Activated B cell treated with CpG ODN at 0.5 μM for 24 hours (primary cell): Measurements from ENCODE around the gene SEPTIN3. TPM values are rescaled to one million over a fixed set of nuclear protein-coding genes. Genes with fewer than 3 reads are reported as not detected.
A peak's percentile ranks its signal among the peaks of the same experiment; 100 is the strongest.

Experiments
- ATAC-seq: fragments of 200-7000 bp; cut with Tn5 transposase; one replicate; pipeline ENCODE4 v1.10.0; 2021; ENCODE audit warnings: low read depth, mild to moderate bottlenecking, moderate library complexity
- CTCF ChIA-PET: fragments of 350-600 bp; sonication (Branson Sonifier 250); formaldehyde crosslinking; loops from one replicate; lab custom pipeline; 2021; ENCODE audit warnings: antibody characterized with exemption; lab: Charles Lee
- POLR2A ChIA-PET: fragments of 350-600 bp; sonication (Branson Sonifier 250); formaldehyde crosslinking; loops from one replicate; lab custom pipeline; 2021; ENCODE audit warnings: antibody characterized with exemption; lab: Charles Lee
- DNase-seq: peaks from one replicate; pipeline ENCODE4 v3.0.0; 2022
- H3K27ac Mint-ChIP-seq: one replicate; pipeline ENCODE4 v1.8.0; 2020; ENCODE audit warnings: mixed read lengths
- H3K27me3 Mint-ChIP-seq: one replicate; pipeline ENCODE4 v1.8.0; 2021; ENCODE audit warnings: mixed read lengths
- H3K36me3 Mint-ChIP-seq: one replicate; pipeline ENCODE4 v1.8.0; 2021; ENCODE audit warnings: low read depth, mixed read lengths
- H3K4me1 Mint-ChIP-seq: one replicate; pipeline ENCODE4 v1.8.0; 2021; ENCODE audit warnings: mixed read lengths
- H3K4me3 Mint-ChIP-seq: one replicate; pipeline ENCODE4 v1.8.0; 2020; ENCODE audit warnings: mild to moderate bottlenecking, mixed read lengths
- H3K9me3 Mint-ChIP-seq: one replicate; pipeline ENCODE4 v1.8.0; 2020; ENCODE audit warnings: mixed read lengths
- CTCF ChIP-seq: fragments of 200-600 bp; IDR thresholded peaks from one replicate; pipeline ENCODE4 v1.8.0; 2022; ENCODE audit warnings: antibody characterized with exemption, mild to moderate bottlenecking
- intact Hi-C: fragments of 100-400 bp; cut with micrococcal nuclease; formaldehyde crosslinking; loops from one replicate; pipeline ENCODE4 v1.15.1; 2024
- total RNA-seq: library from RNA; stranded (reverse); gene quantifications from 2 replicates; pipeline ENCODE4 v1.2.3, GENCODE V29; 2022

The SEPTIN3 gene
- total RNA-seq, 1 donor from 2014 or later = 0.49 TPM

GRCh38 chr22:41996826-41997225, 27.6 kb downstream of the SEPTIN3 start:
- peaks cover 2% of the 10 kb centered on the region for H3K27me3 Mint-ChIP-seq
- no peak for TF ChIP-seq CTCF
- DNase-seq = no peak
- POLR2A ChIA-PET = interaction anchor here (1.2 kb wide), 1 partner anchor 83 kb away, joined by 3 read pairs; the partner anchor contains the start of gene SMDT1
- no peak overlapping the region for H3K4me3 Mint-ChIP-seq
- no peak overlapping the region for H3K27ac Mint-ChIP-seq
- CTCF ChIA-PET = no interaction called here
- intact Hi-C loops = loop anchor here (5.0 kb wide), 2 partner anchors 35 to 40 kb away; no protein-coding TSS in a partner anchor
- ATAC-seq = no peak
- peaks cover 15% of the 10 kb centered on the region for H3K36me3 Mint-ChIP-seq
- H3K4me1 Mint-ChIP-seq = peaks cover 22% of the 10 kb centered on the region
- no peaks in the 10 kb centered on the region for H3K9me3 Mint-ChIP-seq

- no peaks in the 10 kb centered on the region for H3K27me3 Mint-ChIP-seq
- peak within 1 kb of the TSS; percentile 98 for H3K27ac Mint-ChIP-seq
- POLR2A ChIA-PET = interaction anchor here (0.6 to 2.6 kb wide), 30 partner anchors 9 to 1016 kb away, joined by 3 to 38 read pairs (median 4); partner anchors contain the start of genes CCDC134, NAGA, NDUFA6 and SMDT1
- H3K9me3 Mint-ChIP-seq = no peaks in the 10 kb centered on the region
- peaks cover 17% of the 10 kb centered on the region for H3K36me3 Mint-ChIP-seq
- ATAC-seq = peak; percentile 96
- H3K4me3 Mint-ChIP-seq = peak within 1 kb of the TSS; percentile 98
- TF ChIP-seq CTCF = no peak
- intact Hi-C loops = loop anchor here (1.0 to 5.0 kb wide), 5 partner anchors 34 to 618 kb away; partner anchors contain the start of genes NAGA, SMDT1 and TEF
- DNase-seq = peak; percentile 83
- peaks cover 22% of the 10 kb centered on the region for H3K4me1 Mint-ChIP-seq
- CTCF ChIA-PET = interaction anchor here (0.7 kb wide), 1 partner anchor 169 kb away, joined by 3 read pairs; no protein-coding TSS in a partner anchor
These were observed 29.4 kb downstream of the SEPTIN3 start, which contains the start of gene WBP2NL for GRCh38 chr22:41998361-41999261. TSS of gene WBP2NL (plus strand) at chr22:41998788. CDS start at chr22:41998819, 31 bp downstream.

GRCh38 chr22:42000466-42000865, 31.2 kb downstream of the SEPTIN3 start:
- Mint-ChIP-seq H3K27me3 (no peaks in the 10 kb centered on the region), H3K4me1 (peaks cover 22% of the 10 kb centered on the region), H3K9me3 (peaks cover under 1% of the 10 kb centered on the region), H3K36me3 (peaks cover 17% of the 10 kb centered on the region), H3K27ac (no peak overlapping the region), H3K4me3 (no peak overlapping the region)
- ChIA-PET CTCF (no interaction called here), POLR2A (interaction anchor here (2.6 kb wide), 1 partner anchor 90 kb away, joined by 38 read pairs; the partner anchor contains the start of gene NDUFA6)
- DNase-seq (no peak), ATAC-seq (no peak)
- TF ChIP-seq CTCF = no peak
- intact Hi-C loops = no loop called here

GRCh38 chr22:42001121-42001520, 31.9 kb downstream of the SEPTIN3 start:
- ChIA-PET POLR2A (no interaction called here), CTCF (no interaction called here)
- ATAC-seq = no peak
- peaks cover 22% of the 10 kb centered on the region for H3K4me1 Mint-ChIP-seq
- no peaks in the 10 kb centered on the region for H3K27me3 Mint-ChIP-seq
- peaks cover 17% of the 10 kb centered on the region for H3K36me3 Mint-ChIP-seq
- H3K27ac Mint-ChIP-seq = no peak overlapping the region
- peaks cover 5% of the 10 kb centered on the region for H3K9me3 Mint-ChIP-seq
- no peak overlapping the region for H3K4me3 Mint-ChIP-seq
- DNase-seq = no peak
- no peak for TF ChIP-seq CTCF
- intact Hi-C loops = no loop called here

- Mint-ChIP-seq H3K4me1 (peaks cover 22% of the 10 kb centered on the region), H3K27me3 (no peaks in the 10 kb centered on the region), H3K9me3 (peaks cover 5% of the 10 kb centered on the region), H3K4me3 (no peak overlapping the region), H3K36me3 (peaks cover 17% of the 10 kb centered on the region), H3K27ac (no peak overlapping the region)
- ChIA-PET POLR2A (no interaction called here), CTCF (no interaction called here)
- no peak for TF ChIP-seq CTCF
- intact Hi-C loops = no loop called here
- ATAC-seq = no peak
- DNase-seq = no peak
These were observed 32.5 kb downstream of the SEPTIN3 start for GRCh38 chr22:42001706-42002105.
